ENCODE data around the gene RALA. TPM values are rescaled to one million over a fixed set of nuclear protein-coding genes. Genes with fewer than 3 reads are reported as not detected.

The RALA gene
- total and polyA plus RNA-seq, 2 experiments from 2014 or later, result 43.5 to 231 TPM

DNA sequence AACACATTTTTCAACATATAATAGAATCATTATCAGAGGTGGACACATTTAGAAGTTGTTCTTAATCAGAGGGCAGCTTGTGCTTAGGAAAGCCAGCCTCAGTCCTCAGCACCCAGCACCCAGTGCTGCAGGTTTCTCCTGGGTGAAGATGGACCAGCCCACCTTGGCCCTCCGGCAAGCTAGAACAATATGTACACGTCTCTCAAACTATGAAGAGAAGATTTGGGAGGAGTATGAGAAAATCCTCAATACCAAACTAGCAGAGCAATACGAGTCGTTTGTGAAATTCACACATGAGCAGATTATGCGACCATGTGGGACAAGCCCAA, 13.5 kb upstream of the RALA start (continued):
- TF ChIP-seq, protein P1, sequence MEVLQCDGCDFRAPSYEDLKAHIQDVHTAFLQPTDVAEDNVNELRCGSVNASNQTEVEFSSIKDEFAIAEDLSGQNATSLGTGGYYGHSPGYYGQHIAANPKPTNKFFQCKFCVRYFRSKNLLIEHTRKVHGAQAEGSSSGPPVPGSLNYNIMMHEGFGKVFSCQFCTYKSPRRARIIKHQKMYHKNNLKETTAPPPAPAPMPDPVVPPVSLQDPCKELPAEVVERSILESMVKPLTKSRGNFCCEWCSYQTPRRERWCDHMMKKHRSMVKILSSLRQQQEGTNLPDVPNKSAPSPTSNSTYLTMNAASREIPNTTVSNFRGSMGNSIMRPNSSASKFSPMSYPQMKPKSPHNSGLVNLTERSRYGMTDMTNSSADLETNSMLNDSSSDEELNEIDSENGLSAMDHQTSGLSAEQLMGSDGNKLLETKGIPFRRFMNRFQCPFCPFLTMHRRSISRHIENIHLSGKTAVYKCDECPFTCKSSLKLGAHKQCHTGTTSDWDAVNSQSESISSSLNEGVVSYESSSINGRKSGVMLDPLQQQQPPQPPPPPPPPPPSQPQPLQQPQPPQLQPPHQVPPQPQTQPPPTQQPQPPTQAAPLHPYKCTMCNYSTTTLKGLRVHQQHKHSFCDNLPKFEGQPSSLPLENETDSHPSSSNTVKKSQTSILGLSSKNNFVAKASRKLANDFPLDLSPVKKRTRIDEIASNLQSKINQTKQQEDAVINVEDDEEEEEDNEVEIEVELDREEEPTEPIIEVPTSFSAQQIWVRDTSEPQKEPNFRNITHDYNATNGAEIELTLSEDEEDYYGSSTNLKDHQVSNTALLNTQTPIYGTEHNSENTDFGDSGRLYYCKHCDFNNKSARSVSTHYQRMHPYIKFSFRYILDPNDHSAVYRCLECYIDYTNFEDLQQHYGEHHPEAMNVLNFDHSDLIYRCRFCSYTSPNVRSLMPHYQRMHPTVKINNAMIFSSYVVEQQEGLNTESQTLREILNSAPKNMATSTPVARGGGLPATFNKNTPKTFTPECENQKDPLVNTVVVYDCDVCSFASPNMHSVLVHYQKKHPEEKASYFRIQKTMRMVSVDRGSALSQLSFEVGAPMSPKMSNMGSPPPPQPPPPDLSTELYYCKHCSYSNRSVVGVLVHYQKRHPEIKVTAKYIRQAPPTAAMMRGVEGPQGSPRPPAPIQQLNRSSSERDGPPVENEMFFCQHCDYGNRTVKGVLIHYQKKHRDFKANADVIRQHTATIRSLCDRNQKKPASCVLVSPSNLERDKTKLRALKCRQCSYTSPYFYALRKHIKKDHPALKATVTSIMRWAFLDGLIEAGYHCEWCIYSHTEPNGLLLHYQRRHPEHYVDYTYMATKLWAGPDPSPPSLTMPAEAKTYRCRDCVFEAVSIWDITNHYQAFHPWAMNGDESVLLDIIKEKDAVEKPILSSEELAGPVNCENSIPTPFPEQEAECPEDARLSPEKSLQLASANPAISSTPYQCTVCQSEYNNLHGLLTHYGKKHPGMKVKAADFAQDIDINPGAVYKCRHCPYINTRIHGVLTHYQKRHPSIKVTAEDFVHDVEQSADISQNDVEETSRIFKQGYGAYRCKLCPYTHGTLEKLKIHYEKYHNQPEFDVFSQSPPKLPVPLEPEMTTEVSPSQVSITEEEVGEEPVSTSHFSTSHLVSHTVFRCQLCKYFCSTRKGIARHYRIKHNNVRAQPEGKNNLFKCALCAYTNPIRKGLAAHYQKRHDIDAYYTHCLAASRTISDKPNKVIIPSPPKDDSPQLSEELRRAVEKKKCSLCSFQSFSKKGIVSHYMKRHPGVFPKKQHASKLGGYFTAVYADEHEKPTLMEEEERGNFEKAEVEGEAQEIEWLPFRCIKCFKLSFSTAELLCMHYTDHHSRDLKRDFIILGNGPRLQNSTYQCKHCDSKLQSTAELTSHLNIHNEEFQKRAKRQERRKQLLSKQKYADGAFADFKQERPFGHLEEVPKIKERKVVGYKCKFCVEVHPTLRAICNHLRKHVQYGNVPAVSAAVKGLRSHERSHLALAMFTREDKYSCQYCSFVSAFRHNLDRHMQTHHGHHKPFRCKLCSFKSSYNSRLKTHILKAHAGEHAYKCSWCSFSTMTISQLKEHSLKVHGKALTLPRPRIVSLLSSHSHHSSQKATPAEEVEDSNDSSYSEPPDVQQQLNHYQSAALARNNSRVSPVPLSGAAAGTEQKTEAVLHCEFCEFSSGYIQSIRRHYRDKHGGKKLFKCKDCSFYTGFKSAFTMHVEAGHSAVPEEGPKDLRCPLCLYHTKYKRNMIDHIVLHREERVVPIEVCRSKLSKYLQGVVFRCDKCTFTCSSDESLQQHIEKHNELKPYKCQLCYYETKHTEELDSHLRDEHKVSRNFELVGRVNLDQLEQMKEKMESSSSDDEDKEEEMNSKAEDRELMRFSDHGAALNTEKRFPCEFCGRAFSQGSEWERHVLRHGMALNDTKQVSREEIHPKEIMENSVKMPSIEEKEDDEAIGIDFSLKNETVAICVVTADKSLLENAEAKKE (CRISPR knock-in tag; IDR thresholded peaks at IDR 0.05), result no peak
- no peak for TF ChIP-seq ZNF331 (CRISPR knock-in tag; IDR thresholded peaks at IDR 0.05; ENCODE audit: low read depth)

DNA sequence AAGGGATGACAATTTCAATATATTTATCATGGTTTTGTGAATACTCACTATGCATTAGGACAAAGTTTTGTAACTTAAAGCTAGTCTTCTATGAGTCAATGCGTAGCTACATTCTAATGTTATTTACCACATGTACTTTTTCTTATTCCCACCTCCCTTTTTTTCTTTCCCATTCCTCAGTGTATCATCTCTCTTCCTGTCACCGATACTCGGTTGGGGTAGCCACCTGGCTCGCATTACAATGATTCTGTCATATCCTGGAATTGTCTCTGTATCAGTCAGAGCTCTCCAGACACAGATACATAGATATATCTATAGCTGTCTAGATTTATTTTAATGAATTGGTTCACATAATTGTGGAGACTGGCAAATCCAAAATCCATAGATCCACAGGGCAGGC, 9.8 kb upstream of the RALA start:
- H3K79me2 ChIP-seq (replicated peaks; ENCODE audit: insufficient read depth), result no peaks in the 10 kb centered on the region
- no peaks in the 10 kb centered on the region for H3K9me3 Mint-ChIP-seq
- H3K4me2 ChIP-seq, result no peak overlapping the region
- peaks cover 18% of the 10 kb centered on the region for H3K27me3 ChIP-seq (ENCODE audit: insufficient read depth)
- no peak overlapping the region for H3K4me3 ChIP-seq
- H3F3A ChIP-seq (replicated peaks; ENCODE audit: low read depth), result no peaks in the 10 kb centered on the region
- no peaks in the 10 kb centered on the region for H4K20me1 ChIP-seq (replicated peaks; ENCODE audit: insufficient read depth)
- H3K27ac Mint-ChIP-seq, result no peak overlapping the region
- H2AFZ ChIP-seq, result no peak overlapping the region
- H3K4me3 Mint-ChIP-seq, result no peak overlapping the region
- H3K36me3 Mint-ChIP-seq (ENCODE audit: low read depth), result no peaks in the 10 kb centered on the region
- no peaks in the 10 kb centered on the region for H3K36me3 ChIP-seq (ENCODE audit: insufficient read depth)
- ATAC-seq (no peak), DNase-seq (ENCODE audit: low spot score) (no peak)
- peaks cover 10% of the 10 kb centered on the region; the same call in 2 of the 3 replicates for H3K4me1 Mint-ChIP-seq
- peaks cover 6% of the 10 kb centered on the region for H3K27me3 Mint-ChIP-seq (ENCODE audit: insufficient read depth, low read depth, poor library complexity)
- H3K9me2 ChIP-seq (ENCODE audit: insufficient read depth), result no peaks in the 10 kb centered on the region; the same call in 1 of the 2 replicates
- no peaks in the 10 kb centered on the region; the same call in none of the 2 replicates for H3K4me1 ChIP-seq (ENCODE audit: insufficient read depth)
- H3K27ac ChIP-seq (ENCODE audit: low read depth), result no peak overlapping the region
- TF ChIP-seq STAT1 (IDR thresholded peaks at IDR 0.05; ENCODE audit: unreplicated experiment) (no peak), ZNF331 (CRISPR knock-in tag; IDR thresholded peaks at IDR 0.05; ENCODE audit: low read depth) (no peak)
- TF ChIP-seq, protein P2, sequence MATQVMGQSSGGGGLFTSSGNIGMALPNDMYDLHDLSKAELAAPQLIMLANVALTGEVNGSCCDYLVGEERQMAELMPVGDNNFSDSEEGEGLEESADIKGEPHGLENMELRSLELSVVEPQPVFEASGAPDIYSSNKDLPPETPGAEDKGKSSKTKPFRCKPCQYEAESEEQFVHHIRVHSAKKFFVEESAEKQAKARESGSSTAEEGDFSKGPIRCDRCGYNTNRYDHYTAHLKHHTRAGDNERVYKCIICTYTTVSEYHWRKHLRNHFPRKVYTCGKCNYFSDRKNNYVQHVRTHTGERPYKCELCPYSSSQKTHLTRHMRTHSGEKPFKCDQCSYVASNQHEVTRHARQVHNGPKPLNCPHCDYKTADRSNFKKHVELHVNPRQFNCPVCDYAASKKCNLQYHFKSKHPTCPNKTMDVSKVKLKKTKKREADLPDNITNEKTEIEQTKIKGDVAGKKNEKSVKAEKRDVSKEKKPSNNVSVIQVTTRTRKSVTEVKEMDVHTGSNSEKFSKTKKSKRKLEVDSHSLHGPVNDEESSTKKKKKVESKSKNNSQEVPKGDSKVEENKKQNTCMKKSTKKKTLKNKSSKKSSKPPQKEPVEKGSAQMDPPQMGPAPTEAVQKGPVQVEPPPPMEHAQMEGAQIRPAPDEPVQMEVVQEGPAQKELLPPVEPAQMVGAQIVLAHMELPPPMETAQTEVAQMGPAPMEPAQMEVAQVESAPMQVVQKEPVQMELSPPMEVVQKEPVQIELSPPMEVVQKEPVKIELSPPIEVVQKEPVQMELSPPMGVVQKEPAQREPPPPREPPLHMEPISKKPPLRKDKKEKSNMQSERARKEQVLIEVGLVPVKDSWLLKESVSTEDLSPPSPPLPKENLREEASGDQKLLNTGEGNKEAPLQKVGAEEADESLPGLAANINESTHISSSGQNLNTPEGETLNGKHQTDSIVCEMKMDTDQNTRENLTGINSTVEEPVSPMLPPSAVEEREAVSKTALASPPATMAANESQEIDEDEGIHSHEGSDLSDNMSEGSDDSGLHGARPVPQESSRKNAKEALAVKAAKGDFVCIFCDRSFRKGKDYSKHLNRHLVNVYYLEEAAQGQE (IDR thresholded peaks at IDR 0.05; ENCODE audit: unreplicated experiment), result no peak
- TF ChIP-seq, protein P1 (CRISPR knock-in tag; IDR thresholded peaks at IDR 0.05), result no peak

All from GM23338 (cell line).